Measurements from ENCODE around the gene CHRNG.

Gene CHRNG, protein sequence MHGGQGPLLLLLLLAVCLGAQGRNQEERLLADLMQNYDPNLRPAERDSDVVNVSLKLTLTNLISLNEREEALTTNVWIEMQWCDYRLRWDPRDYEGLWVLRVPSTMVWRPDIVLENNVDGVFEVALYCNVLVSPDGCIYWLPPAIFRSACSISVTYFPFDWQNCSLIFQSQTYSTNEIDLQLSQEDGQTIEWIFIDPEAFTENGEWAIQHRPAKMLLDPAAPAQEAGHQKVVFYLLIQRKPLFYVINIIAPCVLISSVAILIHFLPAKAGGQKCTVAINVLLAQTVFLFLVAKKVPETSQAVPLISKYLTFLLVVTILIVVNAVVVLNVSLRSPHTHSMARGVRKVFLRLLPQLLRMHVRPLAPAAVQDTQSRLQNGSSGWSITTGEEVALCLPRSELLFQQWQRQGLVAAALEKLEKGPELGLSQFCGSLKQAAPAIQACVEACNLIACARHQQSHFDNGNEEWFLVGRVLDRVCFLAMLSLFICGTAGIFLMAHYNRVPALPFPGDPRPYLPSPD
- long read RNA-seq, donor 1, partial matches to known transcripts, result 0 of 2 reads
- long read RNA-seq, donor 1, other reads (novel, unspliced or antisense), result 0 of 2 reads
- long read RNA-seq, donor 2, result 0 reads
- long read RNA-seq, donor 3, result 0 reads
- long read RNA-seq, donor 4, result 0 reads
- long read RNA-seq, donor 5, result 0 reads
- long read RNA-seq, donor 6, result 0 reads
- long read RNA-seq, donor 7, result 0 reads
- long read RNA-seq, donor 8, result 0 reads

DNA sequence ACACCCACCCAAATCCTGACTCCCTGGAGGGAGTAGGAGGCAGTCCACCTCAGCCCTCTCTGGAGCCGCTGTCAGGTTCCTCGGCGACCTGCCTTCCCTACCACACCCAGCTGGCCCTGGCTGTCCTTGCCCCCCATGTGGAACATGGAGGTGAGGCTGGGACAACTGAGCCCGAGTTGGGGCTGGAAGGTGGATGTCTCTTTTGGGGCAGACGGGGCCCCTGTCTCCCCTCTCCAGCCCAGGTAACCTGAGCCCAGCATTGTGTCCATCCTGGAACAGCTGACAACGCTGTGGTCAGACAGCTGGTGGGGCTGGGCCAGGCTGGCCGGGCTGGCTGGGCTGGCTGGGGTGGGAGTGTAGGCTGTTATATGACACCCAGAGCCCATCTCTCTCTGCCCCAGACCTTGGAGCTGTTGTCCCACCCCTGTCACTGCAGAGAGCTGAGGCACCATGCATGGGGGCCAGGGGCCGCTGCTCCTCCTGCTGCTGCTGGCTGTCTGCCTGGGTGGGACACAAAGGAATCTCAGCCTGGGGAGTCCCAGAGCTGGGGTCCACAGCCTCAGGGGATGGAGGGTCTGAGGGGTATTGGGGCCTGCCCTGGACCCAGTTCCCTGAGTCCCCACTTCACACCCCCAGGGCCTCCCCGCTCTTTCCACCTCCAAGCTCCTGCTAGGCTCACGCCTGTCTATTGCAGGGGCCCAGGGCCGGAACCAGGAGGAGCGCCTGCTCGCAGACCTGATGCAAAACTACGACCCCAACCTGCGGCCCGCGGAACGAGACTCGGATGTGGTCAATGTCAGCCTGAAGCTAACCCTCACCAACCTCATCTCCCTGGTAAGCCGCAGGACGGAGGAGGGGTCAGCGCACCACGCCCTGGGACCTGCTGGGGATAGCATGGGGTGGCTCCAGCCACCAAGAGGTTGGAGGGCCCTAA lies at the start of gene CHRNG:
TSS of gene CHRNG (plus strand) at position 395 of the 934 bp plus-strand sequence. CDS start at position 451, 56 bp downstream.
- no peak for DNase-seq

DNA sequence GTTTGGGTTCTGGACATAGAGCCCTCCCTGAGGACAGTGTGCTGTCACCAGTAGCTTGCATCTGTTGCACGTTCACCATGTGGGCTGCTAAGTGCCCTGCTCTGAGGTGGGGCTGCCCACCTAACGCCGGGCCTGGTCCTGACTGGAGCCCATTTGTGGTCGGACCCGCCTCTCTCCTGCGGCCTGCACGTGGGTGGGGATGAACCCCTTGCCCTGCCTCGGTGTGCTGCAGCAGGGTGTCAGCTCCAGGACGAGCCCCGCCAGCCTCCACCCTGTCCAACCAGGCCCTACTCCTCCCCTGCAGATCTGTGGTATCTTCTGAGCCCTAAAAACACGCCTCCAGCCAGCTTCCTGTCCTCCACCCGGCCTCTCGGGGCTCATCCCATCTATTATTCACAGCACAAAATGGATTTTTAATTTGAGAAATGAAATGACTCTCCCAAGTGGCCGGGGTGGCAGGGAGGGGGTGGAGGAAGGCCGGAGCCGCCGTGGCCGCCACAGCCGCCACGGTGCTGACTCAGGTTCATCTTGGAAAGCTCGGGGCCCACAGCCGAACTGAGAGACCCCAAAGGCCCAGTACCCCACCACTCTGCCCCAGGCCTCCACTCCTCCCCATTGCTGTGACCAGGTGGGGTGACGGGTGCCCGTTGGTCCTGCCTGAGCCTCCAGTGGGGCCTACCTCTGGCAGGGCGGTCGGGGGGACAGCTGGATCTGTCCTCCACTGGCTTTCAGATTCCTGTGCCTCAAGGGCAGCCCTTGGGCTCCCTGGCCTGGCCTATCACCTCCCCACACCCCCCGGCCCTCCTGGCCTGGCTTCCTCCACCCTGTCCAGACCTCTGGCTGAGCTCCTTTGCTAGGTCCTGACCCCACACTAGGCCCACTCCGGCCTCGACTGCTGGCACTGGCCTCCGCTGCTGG lies 49.0 kb upstream of the CHRNG start:
- no peak for DNase-seq

DNA sequence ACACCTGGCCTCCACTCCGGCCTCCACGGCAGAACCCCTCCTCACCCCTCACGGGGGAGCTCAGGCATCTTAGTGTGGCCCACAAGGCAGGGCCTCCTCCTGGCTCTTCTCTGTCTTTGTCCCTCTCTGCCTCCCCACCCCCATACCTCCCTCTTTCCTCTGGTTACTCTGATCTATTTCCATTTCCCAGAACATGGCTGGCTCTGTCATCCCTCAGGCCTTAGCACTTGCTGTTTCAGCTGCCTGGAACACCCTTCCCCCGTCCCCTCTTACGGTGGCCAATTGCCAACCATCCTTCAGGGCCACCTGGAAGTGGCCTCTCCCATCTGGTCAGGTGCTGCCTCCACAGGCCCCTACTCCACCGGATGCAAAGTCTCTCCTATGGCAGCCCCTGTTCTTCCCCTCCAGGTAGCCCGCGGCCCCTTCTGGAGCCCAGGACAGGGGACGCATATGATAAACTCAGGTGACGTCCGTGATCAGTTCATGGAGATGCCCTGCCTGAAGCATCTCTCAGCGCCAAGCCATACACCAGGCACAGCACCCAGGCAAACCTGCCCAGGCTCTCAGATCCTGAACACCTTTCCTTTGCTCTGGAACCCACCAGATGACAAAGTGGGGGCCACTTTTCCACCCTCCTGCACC lies 48.2 kb upstream of the CHRNG start:
- DNase-seq, result no peak

DNA sequence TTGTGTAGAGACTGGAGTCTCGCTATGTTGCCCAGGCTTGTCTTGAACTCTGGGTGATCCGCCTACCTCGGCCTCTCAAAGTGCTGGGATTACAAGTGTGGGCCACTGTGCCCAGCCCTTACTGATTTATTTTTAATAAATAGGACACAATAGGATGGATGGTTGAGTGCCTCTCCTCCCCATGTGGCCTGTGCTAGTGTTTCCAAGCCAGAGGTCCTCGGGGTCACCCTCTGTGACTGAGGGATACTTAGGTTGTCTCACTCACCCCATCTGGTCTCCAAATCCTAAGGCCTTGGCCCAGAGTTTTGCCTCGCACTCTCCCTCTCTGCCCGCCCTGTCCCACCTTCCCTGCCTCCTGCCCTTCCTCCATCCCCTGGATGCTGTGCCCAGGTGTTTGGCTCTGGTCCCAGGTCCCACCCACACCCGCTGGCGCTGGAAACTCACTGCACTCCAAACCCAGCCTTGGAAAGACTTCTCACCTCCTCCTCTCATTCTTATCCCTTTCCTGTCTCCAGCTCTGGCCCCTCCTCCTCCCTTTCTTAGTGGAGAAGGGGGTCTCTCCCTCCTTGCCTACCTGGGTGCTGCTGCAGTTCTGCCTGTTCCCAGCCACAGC lies 47.1 kb upstream of the CHRNG start:
- no peak for DNase-seq

DNA sequence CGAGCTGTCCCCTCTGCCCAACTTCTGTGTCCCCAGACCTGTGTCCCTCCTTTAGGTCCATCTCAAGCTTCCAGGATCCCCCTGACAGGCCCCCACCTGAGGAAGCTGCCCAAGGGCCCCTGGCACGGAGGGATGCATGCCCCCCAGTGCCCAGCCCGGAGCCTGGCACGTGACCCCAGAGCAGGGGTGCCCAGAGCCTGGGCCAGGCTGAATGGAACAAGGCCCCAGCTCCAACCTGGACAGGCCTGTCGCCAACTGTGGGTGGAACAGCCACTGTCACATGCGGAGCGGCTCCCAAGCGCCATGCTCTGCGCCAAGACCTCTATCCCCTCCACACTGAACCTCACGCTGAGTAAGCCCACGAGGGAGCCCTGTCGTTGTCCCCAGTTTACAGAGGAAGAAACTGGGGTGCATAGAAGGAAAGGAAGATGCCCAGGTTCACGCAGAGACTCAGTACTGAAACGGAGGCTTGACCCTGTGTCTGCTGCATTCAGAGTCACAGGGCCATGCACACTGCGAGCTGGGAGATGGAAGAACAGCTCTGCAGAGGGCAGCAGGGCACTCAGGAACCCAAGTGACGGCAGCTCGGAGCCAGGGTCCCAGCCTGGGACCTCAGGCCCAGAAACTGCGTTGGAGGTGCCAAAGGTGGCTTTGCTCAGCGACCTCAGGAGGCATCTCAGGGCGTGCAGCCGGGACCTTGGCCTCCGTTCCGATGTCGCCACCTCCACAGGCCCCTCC lies 46.4 kb upstream of the CHRNG start:
- DNase-seq, result no peak

DNA sequence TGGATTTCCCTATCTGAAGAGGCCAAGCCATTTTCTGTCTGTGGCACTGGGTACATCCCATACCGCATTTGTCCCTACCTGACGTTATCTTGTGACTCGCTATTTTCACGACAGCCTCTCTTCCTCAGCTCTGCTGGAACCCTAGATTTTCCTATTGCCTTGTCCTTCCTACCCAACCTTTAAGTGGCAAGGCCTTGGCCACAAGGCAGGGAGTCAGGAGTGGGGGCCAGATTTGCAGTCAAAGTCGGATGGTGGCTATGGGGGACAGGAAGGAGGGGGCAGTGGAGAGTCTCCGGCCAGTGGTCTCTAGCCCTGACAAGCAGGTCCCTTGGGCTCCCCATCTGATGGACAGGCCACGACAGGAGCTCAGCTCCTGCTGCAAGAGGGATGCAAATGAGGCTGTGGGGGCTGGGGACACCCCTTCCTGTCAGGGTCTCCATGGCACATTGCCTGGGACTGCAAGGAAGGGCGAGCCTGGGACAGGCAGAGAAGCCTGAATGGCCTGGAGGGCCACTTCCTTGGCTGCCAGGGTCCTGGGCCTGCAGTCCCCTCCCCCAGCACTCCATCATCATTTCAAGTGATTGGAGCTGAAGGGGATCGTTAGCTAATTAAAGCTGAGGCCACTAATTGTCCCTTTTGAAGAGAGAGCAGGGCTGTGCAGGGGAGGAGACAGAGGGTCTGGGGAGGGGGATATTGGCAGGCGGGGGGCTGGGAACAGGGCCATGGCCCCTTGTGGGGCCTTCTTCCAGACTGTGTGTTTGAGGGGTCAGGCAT lies 45.6 kb upstream of the CHRNG start:
- no peak for DNase-seq

DNA sequence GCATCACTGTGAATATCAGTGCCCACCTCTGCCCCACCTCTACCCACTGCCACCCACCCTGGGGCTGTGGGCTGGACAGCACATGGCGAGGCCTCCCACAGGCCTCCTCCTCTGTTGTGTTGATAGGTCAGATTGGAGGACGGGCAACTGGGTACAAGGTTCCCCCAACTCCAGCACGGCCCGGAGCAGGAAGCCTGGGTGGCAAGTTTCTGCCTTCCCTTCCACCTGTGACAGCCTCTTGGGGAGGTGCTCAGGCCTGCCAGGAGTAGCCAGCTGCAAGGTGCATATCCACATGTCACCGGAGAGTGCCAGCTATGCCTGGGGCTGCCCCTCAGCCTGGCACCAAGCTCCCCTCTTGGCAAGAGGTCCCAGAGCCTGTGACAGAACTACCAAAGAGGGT lies 45.0 kb upstream of the CHRNG start:
- DNase-seq, result no peak

DNA sequence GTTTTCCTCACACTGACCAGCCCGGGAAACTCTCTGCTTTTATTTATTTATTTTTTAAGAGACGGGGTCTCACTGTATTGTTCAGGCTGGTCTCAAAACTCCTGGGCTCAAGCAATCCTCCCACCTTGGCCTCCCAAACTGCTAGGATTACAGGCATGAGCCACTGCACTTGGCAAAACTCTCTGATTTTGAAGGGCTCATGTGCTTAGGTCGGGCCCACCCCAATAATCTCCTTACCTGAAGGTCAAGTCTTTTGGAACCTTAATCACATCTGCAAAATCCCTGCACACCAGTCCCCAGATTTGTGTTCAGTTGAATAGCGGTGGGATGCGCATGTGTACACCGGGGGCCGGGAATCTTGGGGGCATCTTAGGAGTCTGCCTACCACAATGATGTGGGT lies 44.2 kb upstream of the CHRNG start:
- no peak for DNase-seq

DNA sequence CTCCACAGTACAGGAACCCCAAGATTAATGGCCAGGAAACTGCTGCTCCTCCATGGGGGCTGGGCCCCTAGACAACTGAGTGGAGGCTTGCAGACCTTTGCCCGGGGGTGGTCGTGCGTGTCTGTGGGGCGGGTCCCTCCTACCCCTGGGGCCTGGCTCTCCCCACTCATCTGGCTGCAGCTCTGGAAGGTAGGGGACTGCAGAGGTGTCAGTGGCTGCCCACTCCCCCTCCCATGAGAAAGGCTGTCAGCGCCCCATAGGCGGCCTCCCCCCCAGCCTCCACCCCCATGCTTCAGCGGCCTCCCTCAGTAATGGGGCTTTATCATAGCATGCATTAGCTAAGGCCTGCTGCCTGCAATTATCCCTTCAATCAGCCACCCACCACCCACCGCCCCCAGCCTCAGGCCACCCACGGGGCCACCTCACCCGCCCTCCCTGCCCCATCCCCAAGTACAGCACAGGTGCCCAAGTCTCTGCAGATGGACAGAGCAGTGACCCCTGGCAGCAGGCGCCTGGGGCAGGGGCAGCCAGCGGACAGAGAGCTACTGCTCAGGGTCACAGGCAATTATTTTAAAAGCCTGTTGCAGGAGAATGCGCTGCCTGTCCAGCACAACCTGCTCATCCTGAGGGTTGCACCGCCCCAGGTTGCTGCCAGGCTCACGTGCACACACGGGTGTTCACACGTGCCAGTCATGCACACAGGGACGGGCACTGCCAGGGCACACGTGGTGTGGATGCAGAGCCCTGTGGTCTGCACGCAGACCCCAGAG lies 42.8 kb upstream of the CHRNG start:
- no peak for DNase-seq

DNA sequence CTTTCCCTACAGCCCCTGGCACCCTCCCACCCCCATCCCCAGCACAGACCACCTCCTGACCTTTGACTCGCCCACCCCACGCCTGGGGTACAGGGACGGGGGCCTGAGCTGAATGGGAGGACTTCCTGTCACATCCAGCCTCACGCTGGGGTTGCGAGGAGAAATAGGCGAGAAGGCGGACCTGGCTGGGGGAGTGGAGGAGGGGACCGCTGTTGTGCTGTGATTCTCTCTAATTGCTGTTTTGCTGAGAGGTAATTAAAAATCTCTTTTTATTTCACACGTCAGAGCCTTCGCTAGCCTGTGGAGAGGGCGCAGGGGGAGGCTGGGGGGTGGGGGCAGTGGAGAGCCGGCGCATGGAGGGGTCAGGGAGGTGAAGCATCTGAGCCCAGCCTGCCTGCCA lies 42.1 kb upstream of the CHRNG start:
- no peak for DNase-seq

DNA sequence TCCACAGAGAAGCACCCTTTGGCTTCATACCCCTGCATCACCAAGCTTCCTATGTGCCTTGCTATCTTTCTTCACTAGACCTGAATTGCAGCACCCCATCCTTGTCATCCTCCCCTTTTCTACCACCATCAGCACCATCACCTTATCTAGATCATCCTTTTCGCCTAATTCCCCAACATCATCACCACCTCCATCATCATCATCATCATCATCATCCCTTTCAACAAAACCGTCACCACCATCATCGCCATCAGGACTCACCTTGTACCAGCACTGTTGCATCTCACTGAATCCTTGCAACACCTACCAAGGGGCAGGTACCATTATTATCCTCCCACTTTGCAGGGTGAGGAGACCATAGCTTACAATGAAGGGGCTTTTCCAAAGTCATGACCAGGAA lies 41.0 kb upstream of the CHRNG start:
- DNase-seq, result no peak

DNA sequence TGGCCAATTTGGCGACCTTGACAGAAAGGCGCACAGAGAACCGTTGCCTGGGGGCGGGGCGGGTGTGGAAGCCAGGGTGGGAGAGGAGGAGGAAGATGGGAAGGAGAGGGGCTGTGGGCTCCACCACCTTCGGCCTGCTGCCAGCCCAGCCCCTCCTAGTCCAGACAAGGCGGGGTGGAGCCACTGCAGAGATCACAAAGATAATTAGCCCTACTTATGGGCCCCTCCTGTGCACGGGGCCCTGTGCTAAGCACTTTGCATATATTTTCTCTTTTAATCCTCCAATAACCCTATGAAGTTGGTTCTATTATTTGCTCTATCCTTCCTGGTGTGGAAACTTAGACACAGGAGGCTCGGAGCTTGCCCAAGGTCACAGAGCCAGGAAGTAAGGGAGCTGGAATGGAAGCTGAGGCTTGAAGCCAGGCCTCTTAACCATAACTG lies 38.1 kb upstream of the CHRNG start:
- no peak for DNase-seq

DNA sequence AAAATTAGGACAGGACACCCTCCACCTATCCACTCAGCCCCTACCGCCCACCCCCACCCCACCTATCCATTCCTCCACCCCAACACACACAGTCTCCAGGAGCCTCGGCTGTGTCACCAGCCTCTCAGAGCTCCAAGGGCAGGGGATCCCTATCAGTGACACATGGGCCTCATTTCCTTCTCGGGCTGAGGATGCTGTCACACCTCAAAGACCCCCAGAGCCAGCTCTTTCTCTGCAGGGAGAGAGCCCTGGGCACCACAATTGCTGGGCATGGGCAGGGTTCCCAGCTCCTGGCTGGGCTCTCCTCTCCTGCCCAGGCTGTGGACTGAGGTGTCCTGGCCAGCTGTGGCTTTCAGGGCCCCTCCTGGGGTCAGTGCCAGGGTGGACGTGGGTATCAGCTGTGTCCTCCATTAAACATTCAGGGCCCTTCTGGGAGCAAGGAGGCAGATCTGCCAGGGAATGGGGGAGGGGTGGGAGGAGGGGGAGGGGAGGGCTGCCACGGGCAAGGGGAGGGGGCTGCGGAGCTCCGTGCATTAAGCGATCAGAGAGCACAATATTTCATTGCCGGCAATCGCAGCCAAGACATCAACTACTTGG lies 37.6 kb upstream of the CHRNG start:
- no peak for DNase-seq

DNA sequence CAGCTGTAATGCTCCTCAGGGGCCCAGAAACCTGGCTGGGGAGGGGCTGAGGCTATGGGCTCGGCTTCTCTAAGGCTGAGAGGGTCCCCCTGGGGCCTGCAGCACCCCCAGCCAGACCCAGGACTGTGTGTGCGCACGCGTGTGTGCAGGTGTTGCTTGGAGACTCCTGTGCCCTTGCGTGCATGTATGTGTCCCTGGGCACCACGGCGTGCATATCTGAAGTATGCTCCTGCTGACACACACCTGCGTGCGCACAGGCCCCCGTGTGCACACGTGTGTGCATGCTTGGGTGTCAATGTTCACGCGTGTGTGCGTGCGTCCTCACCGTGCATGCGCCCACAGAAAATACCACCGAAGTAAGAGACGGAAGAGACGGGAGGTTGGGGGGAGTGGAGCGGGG lies 37.0 kb upstream of the CHRNG start:
- DNase-seq, result peak; percentile 61

DNA sequence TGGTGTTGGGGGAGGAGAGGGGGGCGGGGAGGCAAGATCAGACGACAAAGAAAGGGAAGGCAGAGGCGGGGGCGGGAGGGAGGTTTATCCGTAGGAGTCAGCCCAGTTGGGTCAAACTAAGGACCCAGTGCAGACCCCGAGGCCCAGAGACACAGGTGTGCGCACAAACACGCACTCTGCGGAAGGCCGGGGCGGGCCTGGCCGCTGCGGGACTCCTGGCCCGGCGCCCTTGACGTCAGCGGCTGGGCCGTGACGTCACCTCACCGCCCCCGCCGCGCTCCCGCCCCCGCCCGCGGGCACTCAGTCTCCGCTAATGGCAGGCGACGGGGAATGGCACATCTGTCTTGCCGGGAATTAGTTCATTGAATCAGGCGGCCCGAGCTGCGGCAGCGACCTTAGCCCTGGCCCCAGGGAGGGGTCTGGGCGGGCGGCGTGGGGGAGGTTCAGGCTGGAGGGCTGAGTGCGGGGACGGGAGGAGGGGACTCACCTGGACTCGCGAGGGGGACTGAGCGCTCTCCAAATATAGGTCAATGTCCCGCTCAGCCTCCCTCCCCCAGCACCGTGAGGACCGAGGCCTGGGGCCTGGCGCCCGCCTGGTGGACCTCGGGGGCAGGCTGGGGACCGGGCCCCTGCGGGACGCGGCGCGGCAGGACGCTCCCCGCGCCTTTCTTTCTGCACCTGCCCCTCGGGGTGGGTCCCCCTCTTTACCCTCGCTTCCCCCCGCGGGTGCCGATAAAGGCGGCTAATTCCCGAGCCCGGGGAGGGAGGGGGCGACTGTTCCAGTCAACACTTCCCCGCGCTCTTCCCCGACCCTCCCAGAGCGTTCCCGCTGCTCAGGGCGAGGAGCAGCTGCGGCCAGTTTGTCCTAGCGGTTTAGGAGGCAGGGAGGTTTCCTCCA lies 36.3 kb upstream of the CHRNG start:
- peak; percentile 70 for DNase-seq

DNA sequence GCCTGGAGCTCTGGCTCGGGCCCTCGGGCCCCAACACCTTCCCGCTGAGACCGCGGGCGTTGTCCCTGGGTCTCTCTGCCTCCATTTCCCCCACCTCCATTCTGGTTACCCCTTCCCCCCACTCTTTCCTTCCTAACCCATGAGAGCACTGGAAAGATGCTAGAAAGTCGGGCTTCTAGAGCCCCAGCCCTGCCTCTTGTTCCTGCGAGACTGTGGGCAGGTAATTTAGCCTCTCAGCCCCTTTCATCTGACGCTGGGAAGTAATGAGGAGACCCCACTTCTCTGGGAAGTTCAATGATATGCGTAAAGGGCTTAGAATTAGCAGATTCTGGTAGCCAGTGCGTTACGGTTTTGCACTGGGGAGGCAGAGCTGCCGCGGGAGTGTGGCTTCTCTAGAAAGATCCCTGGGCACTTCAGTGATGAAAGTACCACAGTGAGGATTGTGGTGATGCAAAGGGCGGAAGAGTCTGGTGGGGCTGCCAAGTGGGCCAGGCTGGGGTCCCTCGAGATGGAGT lies 35.6 kb upstream of the CHRNG start:
- no peak for DNase-seq

All from right kidney (tissue), 9 donors.